ENCODE results near the gene SWSAP1. TPM values are rescaled to one million over a fixed set of nuclear protein-coding genes. Genes with fewer than 3 reads are reported as not detected.

The SWSAP1 gene
- total and polyA plus RNA-seq, 9 of the 15 experiments (the other 6 are each of a cell fraction or from before 2014, with no cell fraction given): 0.18 to 2.8 (median 1.7) TPM

DNA sequence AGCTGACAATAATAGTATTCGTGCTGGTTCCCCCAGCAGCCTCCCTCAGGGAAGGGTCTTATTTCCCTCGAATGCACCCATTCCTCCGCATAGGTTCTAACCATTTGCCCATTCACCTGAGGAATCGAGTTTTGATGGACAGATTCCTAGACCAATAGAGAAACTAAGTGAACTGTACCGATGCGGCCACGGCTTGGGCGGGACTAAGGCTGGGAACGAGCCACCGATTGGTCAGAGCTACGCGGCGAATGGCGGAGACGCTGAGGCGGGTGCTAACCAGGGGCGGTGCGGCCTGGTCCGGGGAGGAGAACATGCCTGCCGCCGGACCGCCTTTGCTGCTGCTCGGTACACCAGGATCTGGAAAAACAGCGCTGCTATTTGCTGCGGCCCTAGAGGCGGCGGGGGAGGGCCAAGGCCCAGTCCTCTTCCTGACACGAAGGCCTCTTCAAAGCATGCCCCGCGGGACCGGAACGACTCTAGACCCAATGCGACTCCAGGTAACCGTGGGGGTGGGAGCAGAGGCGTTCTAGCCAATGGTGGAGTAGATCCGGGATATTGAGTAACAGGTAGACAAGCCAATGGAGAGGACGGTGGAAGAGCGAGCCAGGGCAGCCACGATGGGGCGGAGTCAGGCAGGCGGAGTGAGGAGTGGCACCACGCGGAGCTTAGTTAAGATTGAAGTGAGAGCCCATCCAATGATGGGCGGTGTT is at the start of gene SWSAP1 (continued):
- TF ChIP-seq ZNF431 (CRISPR knock-in tag; IDR thresholded peaks at IDR 0.05): no peak
- no peak for TF ChIP-seq ZNF444 (CRISPR knock-in tag; IDR thresholded peaks at IDR 0.05)
- no peak for TF ChIP-seq SNRNP70 (optimal IDR thresholded peaks at IDR 0.05; ENCODE audit: low read depth, low read length)
- no peak for TF ChIP-seq HMGN3 (IDR thresholded peaks at IDR 0.05; ENCODE audit: borderline replicate concordance, extremely low read depth, insufficient read length, low read depth, low read length)
- TF ChIP-seq, protein P1, sequence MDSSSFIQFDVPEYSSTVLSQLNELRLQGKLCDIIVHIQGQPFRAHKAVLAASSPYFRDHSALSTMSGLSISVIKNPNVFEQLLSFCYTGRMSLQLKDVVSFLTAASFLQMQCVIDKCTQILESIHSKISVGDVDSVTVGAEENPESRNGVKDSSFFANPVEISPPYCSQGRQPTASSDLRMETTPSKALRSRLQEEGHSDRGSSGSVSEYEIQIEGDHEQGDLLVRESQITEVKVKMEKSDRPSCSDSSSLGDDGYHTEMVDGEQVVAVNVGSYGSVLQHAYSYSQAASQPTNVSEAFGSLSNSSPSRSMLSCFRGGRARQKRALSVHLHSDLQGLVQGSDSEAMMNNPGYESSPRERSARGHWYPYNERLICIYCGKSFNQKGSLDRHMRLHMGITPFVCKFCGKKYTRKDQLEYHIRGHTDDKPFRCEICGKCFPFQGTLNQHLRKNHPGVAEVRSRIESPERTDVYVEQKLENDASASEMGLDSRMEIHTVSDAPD (CRISPR knock-in tag; IDR thresholded peaks at IDR 0.05): no peak
- no peak for TF ChIP-seq NFE2L1 (tag; IDR thresholded peaks at IDR 0.05; ENCODE audit: borderline replicate concordance, low read depth)
- TF ChIP-seq RBFOX2 (IDR thresholded peaks at IDR 0.05; ENCODE audit: low read depth, low read length): peak; percentile 92
- TF ChIP-seq ATF1 (CRISPR knock-in tag; IDR thresholded peaks at IDR 0.05): no peak
- peak; percentile 94 for TF ChIP-seq ATF1 (tag; IDR thresholded peaks at IDR 0.05)
- TF ChIP-seq, protein P2, sequence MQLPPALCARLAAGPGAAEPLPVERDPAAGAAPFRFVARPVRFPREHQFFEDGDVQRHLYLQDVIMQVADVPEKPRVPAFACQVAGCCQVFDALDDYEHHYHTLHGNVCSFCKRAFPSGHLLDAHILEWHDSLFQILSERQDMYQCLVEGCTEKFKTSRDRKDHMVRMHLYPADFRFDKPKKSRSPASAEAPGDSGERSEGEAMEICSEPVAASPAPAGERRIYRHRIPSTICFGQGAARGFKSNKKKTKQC (CRISPR knock-in tag; IDR thresholded peaks at IDR 0.05): peak; percentile 95
- TF ChIP-seq MYBL2 (IDR thresholded peaks at IDR 0.05; ENCODE audit: low read depth): no peak
- no peak for TF ChIP-seq MYBL2 (CRISPR knock-in tag; IDR thresholded peaks at IDR 0.05; ENCODE audit: borderline replicate concordance)
- peak; percentile 44 for TF ChIP-seq GTF2E2 (tag; IDR thresholded peaks at IDR 0.05)
- no peak for TF ChIP-seq CBX5 (IDR thresholded peaks at IDR 0.05; ENCODE audit: borderline replicate concordance, low read depth)
- TF ChIP-seq GABPA (tag; conservative IDR thresholded peaks at IDR 0.05; ENCODE audit: low read depth): peak; percentile 88
